Retina (tissue), 1 donor: ENCODE measurements around the gene TSPAN10.

Experiments
- DNase-seq: peaks from one replicate; pipeline ENCODE4 v3.0.0-alpha.2; 2016

The TSPAN10 gene

GRCh38 chr17:81635973-81636504 is 957 bp upstream of the TSPAN10 start:
- DNase-seq: no peak

GRCh38 chr17:81638683-81639082 is 1.7 kb downstream of the TSPAN10 start:
- DNase-seq: no peak

GRCh38 chr17:81640011-81640410 is 3.0 kb downstream of the TSPAN10 start:
- DNase-seq: no peak

GRCh38 chr17:81641825-81642489 is 5.0 kb downstream of the TSPAN10 start:
- DNase-seq: no peak

- DNase-seq: no peak
These were observed 7.5 kb downstream of the TSPAN10 start for GRCh38 chr17:81644496-81644895.

GRCh38 chr17:81644976-81645952 is 8.3 kb downstream of the TSPAN10 start:
- no peak for DNase-seq

GRCh38 chr17:81646869-81647600 is 10.0 kb downstream of the TSPAN10 start:
- DNase-seq: no peak

- peak; percentile 14 for DNase-seq
These were observed 10.6 kb downstream of the TSPAN10 start for GRCh38 chr17:81647640-81648012.

GRCh38 chr17:81648013-81648706 is 11.2 kb downstream of the TSPAN10 start:
- peak; percentile 20 for DNase-seq

GRCh38 chr17:81648707-81649085 is 11.7 kb downstream of the TSPAN10 start:
- no peak for DNase-seq

GRCh38 chr17:81650951-81651350 is 14.0 kb downstream of the TSPAN10 start:
- DNase-seq: no peak

- DNase-seq: no peak
These were observed 14.7 kb downstream of the TSPAN10 start for GRCh38 chr17:81651692-81652091.

- DNase-seq: no peak
These were observed 16.1 kb downstream of the TSPAN10 start for GRCh38 chr17:81652906-81653771.

GRCh38 chr17:81655378-81656117 is 18.6 kb downstream of the TSPAN10 start:
- no peak for DNase-seq

- DNase-seq: no peak
These were observed 19.2 kb downstream of the TSPAN10 start, which contains the start of gene PDE6G for GRCh38 chr17:81656118-81656743. PDE6G (minus strand) TSS chr17:81656542; CDS start chr17:81653305, 3,237 bp downstream.

- no peak for DNase-seq
These were observed 19.8 kb downstream of the TSPAN10 start for GRCh38 chr17:81656835-81657234.

- no peak for DNase-seq
These were observed 22.0 kb downstream of the TSPAN10 start for GRCh38 chr17:81659038-81659437.

- no peak for DNase-seq
These were observed 23.4 kb downstream of the TSPAN10 start for GRCh38 chr17:81660441-81660840.

GRCh38 chr17:81662002-81662401 is 25.0 kb downstream of the TSPAN10 start:
- no peak for DNase-seq

GRCh38 chr17:81664051-81664470 is 27.1 kb downstream of the TSPAN10 start:
- no peak for DNase-seq
